GM23338 (cell line): ENCODE results near the gene AHDC1. TPM values are rescaled to one million over a fixed set of nuclear protein-coding genes. Genes with fewer than 3 reads are reported as not detected.
A peak's percentile ranks its signal among the peaks of the same experiment; 100 is the strongest.

Source experiments
- ATAC-seq: fragments of 200-7000 bp; cut with Tn5 transposase; 3 replicates; pipeline ENCODE4 v1.9.1; 2020
- DNase-seq: peaks from one replicate; pipeline ENCODE4 v3.0.0-alpha.2; 2015; ENCODE audit warnings: low spot score
- H2AFZ ChIP-seq: fragments of 200-600 bp; sonication (generic); 2 replicates; pipeline ENCODE4 v1.8.0; 2016; ENCODE audit warnings: antibody characterized with exemption, mild to moderate bottlenecking, moderate library complexity
- H3F3A ChIP-seq: fragments of 200-600 bp; sonication (generic); replicated peaks from 2 replicates; pipeline ENCODE4 v1.8.0; 2017; ENCODE audit warnings: antibody characterized with exemption, mixed run types, low read depth
- H3K27ac ChIP-seq: fragments of 200-600 bp; sonication (generic); 2 replicates; pipeline ENCODE4 v1.6.1; 2016; ENCODE audit warnings: low read depth
- H3K27me3 ChIP-seq: fragments of 200-600 bp; sonication (generic); 2 replicates; pipeline ENCODE4 v1.8.0; 2016; ENCODE audit warnings: mild to moderate bottlenecking, mixed run types, moderate library complexity; ENCODE audit not compliant: insufficient read depth
- H3K36me3 ChIP-seq: fragments of 200-600 bp; sonication (generic); 2 replicates; pipeline ENCODE4 v1.8.0; 2016; ENCODE audit warnings: mild to moderate bottlenecking; ENCODE audit not compliant: insufficient read depth
- H3K4me1 ChIP-seq: fragments of 200-600 bp; sonication (generic); 2 replicates; pipeline ENCODE4 v1.8.0; 2016; ENCODE audit warnings: mild to moderate bottlenecking, moderate library complexity; ENCODE audit not compliant: insufficient read depth
- H3K4me2 ChIP-seq: fragments of 200-600 bp; sonication (generic); 2 replicates; pipeline ENCODE4 v1.7.1; 2017; ENCODE audit warnings: mixed run types
- H3K4me3 ChIP-seq: fragments of 200-600 bp; sonication (generic); 2 replicates; pipeline ENCODE4 v1.6.1; 2016; ENCODE audit warnings: mixed run types
- H3K79me2 ChIP-seq: fragments of 200-600 bp; sonication (generic); replicated peaks from 2 replicates; pipeline ENCODE4 v1.8.0; 2017; ENCODE audit warnings: mild to moderate bottlenecking; ENCODE audit not compliant: insufficient read depth
- H3K9me2 ChIP-seq: fragments of 200-600 bp; sonication (generic); 2 replicates; pipeline ENCODE4 v1.8.0; 2017; ENCODE audit not compliant: insufficient read depth
- H4K20me1 ChIP-seq: fragments of 200-600 bp; sonication (generic); replicated peaks from 2 replicates; pipeline ENCODE4 v1.8.0; 2017; ENCODE audit warnings: mild to moderate bottlenecking; ENCODE audit not compliant: insufficient read depth
- H3K27ac Mint-ChIP-seq: 2 replicates; pipeline ENCODE4 v1.8.0; 2020; ENCODE audit warnings: inconsistent platforms, mild to moderate bottlenecking, moderate library complexity, mixed read lengths
- H3K27me3 Mint-ChIP-seq: 3 replicates; pipeline ENCODE4 v1.8.0; 2022; ENCODE audit warnings: low read depth, mild to moderate bottlenecking, moderate library complexity, mixed read lengths, inconsistent platforms; ENCODE audit not compliant: insufficient read depth, poor library complexity
- H3K36me3 Mint-ChIP-seq: 3 replicates; pipeline ENCODE4 v1.8.0; 2021; ENCODE audit warnings: low read depth, mild to moderate bottlenecking, inconsistent platforms, moderate library complexity, mixed read lengths
- H3K4me1 Mint-ChIP-seq: 3 replicates; pipeline ENCODE4 v1.8.0; 2020; ENCODE audit warnings: mild to moderate bottlenecking, inconsistent platforms, mixed read lengths
- H3K4me3 Mint-ChIP-seq: 3 replicates; pipeline ENCODE4 v1.8.0; 2021; ENCODE audit warnings: moderate library complexity, mild to moderate bottlenecking, inconsistent platforms, mixed read lengths
- H3K9me3 Mint-ChIP-seq: 3 replicates; pipeline ENCODE4 v1.8.0; 2020; ENCODE audit warnings: moderate library complexity, mild to moderate bottlenecking, inconsistent platforms, mixed read lengths
- CREB1 ChIP-seq: fragments of 250-450 bp; sonication (Bioruptor Pico); IDR thresholded peaks from 2 replicates; pipeline ENCODE4 v1.5.0; 2020; ENCODE audit warnings: low read depth, mild to moderate bottlenecking, moderate library complexity
- ETS1 ChIP-seq: IDR thresholded peaks from 2 replicates; pipeline ENCODE4 v1.6.1; 2016; ENCODE audit warnings: antibody characterized with exemption
- EZH2 ChIP-seq: fragments of 200-600 bp; sonication (generic); IDR thresholded peaks from one replicate; pipeline ENCODE4 v1.8.0; 2017; ENCODE audit warnings: antibody characterized with exemption, mild to moderate bottlenecking, low read depth; ENCODE audit not compliant: unreplicated experiment
- EZH2phosphoT487 ChIP-seq: fragments of 200-600 bp; sonication (generic); IDR thresholded peaks from one replicate; pipeline ENCODE4 v1.8.1; 2018; ENCODE audit warnings: antibody characterized with exemption; ENCODE audit not compliant: unreplicated experiment
- JUNB ChIP-seq: IDR thresholded peaks from one replicate; pipeline ENCODE4 v1.6.1; 2016; ENCODE audit warnings: antibody characterized with exemption; ENCODE audit not compliant: unreplicated experiment
- NANOG ChIP-seq: IDR thresholded peaks from 2 replicates; pipeline ENCODE4 v1.6.1; 2016; ENCODE audit warnings: antibody characterized with exemption, borderline replicate concordance
- POLR2AphosphoS5 ChIP-seq: IDR thresholded peaks from 2 replicates; pipeline ENCODE4 v1.6.1; 2016; ENCODE audit warnings: antibody characterized with exemption, low read depth
- REST ChIP-seq: IDR thresholded peaks from one replicate; pipeline ENCODE4 v1.6.1; 2018; ENCODE audit warnings: antibody characterized with exemption; ENCODE audit not compliant: unreplicated experiment
- STAT1 ChIP-seq: IDR thresholded peaks from one replicate; pipeline ENCODE4 v1.6.1; 2016; ENCODE audit warnings: antibody characterized with exemption; ENCODE audit not compliant: unreplicated experiment
- ZNF114 ChIP-seq: fragments of 250-450 bp; sonication (Bioruptor Pico); IDR thresholded peaks from 2 replicates; pipeline ENCODE4 v1.5.0; 2020; ENCODE audit warnings: mild to moderate bottlenecking, moderate library complexity
- ZNF331 ChIP-seq: fragments of 250-450 bp; sonication (Bioruptor Pico); IDR thresholded peaks from 2 replicates; pipeline ENCODE4 v1.5.0; 2020; ENCODE audit warnings: low read depth, mild to moderate bottlenecking, moderate library complexity
- polyA plus RNA-seq: library from polyadenylated mRNA; unstranded; fragments of >200 nt; fragmentation: Nextera tagmentation; extraction: Ambion mirVana; gene quantifications from 2 replicates; pipeline ENCODE4 v1.2.1, GENCODE V29; 2016
- total RNA-seq: library from RNA; depleted of rRNA; stranded (reverse); fragments of >200 nt; shearing (Covaris generic); gene quantifications from 2 replicates; pipeline ENCODE4 v1.2.3, GENCODE V29; 2014
- TF ChIP-seq, protein P1 (sequence below): fragments of 250-450 bp; sonication (Bioruptor Pico); IDR thresholded peaks from 2 replicates; pipeline ENCODE4 v1.5.0; 2020; ENCODE audit warnings: mild to moderate bottlenecking, moderate library complexity

The AHDC1 gene
- total and polyA plus RNA-seq, 2 experiments from 2014 or later: 8.3 to 22.2 TPM

- DNase-seq: no peak
- H3K4me3 Mint-ChIP-seq: no peak overlapping the region; the same call in 2 of the 3 replicates
Observed at GRCh38 chr1:27503844-27504587, 99.9 kb downstream of the AHDC1 start.

More at GRCh38 chr1:27503844-27504587, 99.9 kb downstream of the AHDC1 start:
- Histone ChIP-seq H3K27me3 (no peaks in the 10 kb centered on the region), H3K4me1 (peaks cover 17% of the 10 kb centered on the region), H2AFZ (peak overlapping the region; percentile 96), H3F3A (peaks cover 3% of the 10 kb centered on the region), H3K9me2 (no peaks in the 10 kb centered on the region), H3K4me2 (peak overlapping the region; percentile 55), H3K36me3 (no peaks in the 10 kb centered on the region), H3K79me2 (no peaks in the 10 kb centered on the region), H3K4me3 (no peak overlapping the region), H4K20me1 (no peaks in the 10 kb centered on the region), H3K27ac (peak overlapping the region; percentile 90)
- Mint-ChIP-seq H3K4me1 (peaks cover 23% of the 10 kb centered on the region), H3K27ac (peak overlapping the region; percentile 74), H3K27me3 (peaks cover 19% of the 10 kb centered on the region), H3K9me3 (peaks cover 2% of the 10 kb centered on the region; the same call in 2 of the 3 replicates), H3K36me3 (no peaks in the 10 kb centered on the region)
- no peak for TF ChIP-seq ETS1
- TF ChIP-seq ZNF114 (CRISPR knock-in tag): no peak
- no peak for TF ChIP-seq REST
- no peak for TF ChIP-seq EZH2phosphoT487
- no peak for TF ChIP-seq STAT1
- no peak for TF ChIP-seq POLR2AphosphoS5
- TF ChIP-seq, protein P1, sequence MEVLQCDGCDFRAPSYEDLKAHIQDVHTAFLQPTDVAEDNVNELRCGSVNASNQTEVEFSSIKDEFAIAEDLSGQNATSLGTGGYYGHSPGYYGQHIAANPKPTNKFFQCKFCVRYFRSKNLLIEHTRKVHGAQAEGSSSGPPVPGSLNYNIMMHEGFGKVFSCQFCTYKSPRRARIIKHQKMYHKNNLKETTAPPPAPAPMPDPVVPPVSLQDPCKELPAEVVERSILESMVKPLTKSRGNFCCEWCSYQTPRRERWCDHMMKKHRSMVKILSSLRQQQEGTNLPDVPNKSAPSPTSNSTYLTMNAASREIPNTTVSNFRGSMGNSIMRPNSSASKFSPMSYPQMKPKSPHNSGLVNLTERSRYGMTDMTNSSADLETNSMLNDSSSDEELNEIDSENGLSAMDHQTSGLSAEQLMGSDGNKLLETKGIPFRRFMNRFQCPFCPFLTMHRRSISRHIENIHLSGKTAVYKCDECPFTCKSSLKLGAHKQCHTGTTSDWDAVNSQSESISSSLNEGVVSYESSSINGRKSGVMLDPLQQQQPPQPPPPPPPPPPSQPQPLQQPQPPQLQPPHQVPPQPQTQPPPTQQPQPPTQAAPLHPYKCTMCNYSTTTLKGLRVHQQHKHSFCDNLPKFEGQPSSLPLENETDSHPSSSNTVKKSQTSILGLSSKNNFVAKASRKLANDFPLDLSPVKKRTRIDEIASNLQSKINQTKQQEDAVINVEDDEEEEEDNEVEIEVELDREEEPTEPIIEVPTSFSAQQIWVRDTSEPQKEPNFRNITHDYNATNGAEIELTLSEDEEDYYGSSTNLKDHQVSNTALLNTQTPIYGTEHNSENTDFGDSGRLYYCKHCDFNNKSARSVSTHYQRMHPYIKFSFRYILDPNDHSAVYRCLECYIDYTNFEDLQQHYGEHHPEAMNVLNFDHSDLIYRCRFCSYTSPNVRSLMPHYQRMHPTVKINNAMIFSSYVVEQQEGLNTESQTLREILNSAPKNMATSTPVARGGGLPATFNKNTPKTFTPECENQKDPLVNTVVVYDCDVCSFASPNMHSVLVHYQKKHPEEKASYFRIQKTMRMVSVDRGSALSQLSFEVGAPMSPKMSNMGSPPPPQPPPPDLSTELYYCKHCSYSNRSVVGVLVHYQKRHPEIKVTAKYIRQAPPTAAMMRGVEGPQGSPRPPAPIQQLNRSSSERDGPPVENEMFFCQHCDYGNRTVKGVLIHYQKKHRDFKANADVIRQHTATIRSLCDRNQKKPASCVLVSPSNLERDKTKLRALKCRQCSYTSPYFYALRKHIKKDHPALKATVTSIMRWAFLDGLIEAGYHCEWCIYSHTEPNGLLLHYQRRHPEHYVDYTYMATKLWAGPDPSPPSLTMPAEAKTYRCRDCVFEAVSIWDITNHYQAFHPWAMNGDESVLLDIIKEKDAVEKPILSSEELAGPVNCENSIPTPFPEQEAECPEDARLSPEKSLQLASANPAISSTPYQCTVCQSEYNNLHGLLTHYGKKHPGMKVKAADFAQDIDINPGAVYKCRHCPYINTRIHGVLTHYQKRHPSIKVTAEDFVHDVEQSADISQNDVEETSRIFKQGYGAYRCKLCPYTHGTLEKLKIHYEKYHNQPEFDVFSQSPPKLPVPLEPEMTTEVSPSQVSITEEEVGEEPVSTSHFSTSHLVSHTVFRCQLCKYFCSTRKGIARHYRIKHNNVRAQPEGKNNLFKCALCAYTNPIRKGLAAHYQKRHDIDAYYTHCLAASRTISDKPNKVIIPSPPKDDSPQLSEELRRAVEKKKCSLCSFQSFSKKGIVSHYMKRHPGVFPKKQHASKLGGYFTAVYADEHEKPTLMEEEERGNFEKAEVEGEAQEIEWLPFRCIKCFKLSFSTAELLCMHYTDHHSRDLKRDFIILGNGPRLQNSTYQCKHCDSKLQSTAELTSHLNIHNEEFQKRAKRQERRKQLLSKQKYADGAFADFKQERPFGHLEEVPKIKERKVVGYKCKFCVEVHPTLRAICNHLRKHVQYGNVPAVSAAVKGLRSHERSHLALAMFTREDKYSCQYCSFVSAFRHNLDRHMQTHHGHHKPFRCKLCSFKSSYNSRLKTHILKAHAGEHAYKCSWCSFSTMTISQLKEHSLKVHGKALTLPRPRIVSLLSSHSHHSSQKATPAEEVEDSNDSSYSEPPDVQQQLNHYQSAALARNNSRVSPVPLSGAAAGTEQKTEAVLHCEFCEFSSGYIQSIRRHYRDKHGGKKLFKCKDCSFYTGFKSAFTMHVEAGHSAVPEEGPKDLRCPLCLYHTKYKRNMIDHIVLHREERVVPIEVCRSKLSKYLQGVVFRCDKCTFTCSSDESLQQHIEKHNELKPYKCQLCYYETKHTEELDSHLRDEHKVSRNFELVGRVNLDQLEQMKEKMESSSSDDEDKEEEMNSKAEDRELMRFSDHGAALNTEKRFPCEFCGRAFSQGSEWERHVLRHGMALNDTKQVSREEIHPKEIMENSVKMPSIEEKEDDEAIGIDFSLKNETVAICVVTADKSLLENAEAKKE (CRISPR knock-in tag): no peak
- no peak for TF ChIP-seq JUNB
- TF ChIP-seq EZH2: no peak
- TF ChIP-seq NANOG: no peak
- no peak for TF ChIP-seq CREB1 (CRISPR knock-in tag)
- TF ChIP-seq ZNF331 (CRISPR knock-in tag): no peak
- peak; percentile 60 for ATAC-seq
